Ishikawa (cell line): ENCODE results near the gene MORF4L2.

Experiments
- CEBPB ChIP-seq: IDR thresholded peaks from 2 replicates; pipeline ENCODE4 v1.6.1; 2012
- CREB1 ChIP-seq: IDR thresholded peaks from 2 replicates; pipeline ENCODE4 v1.6.1; 2012; ENCODE audit warnings: low read depth
- EGR1 ChIP-seq: IDR thresholded peaks from 2 replicates; pipeline ENCODE4 v1.6.1; 2012
- EP300 ChIP-seq: IDR thresholded peaks from 2 replicates; pipeline ENCODE4 v1.6.1; 2012; ENCODE audit warnings: borderline replicate concordance
- FOXM1 ChIP-seq: IDR thresholded peaks from 2 replicates; pipeline ENCODE4 v1.6.1; 2012; ENCODE audit warnings: low read depth, borderline replicate concordance
- NFIC ChIP-seq: IDR thresholded peaks from 2 replicates; pipeline ENCODE4 v1.6.1; 2012
- RAD21 ChIP-seq: IDR thresholded peaks from 2 replicates; pipeline ENCODE4 v1.6.1; 2012; ENCODE audit warnings: low read depth
- TAF1 ChIP-seq: IDR thresholded peaks from 2 replicates; pipeline ENCODE4 v1.6.1; 2012; ENCODE audit warnings: low read depth, mild to moderate bottlenecking
- TCF12 ChIP-seq: IDR thresholded peaks from 2 replicates; pipeline ENCODE4 v1.6.1; 2012; ENCODE audit warnings: low read depth
- TEAD4 ChIP-seq: IDR thresholded peaks from 2 replicates; pipeline ENCODE4 v1.6.1; 2012
- YY1 ChIP-seq: IDR thresholded peaks from 2 replicates; pipeline ENCODE4 v1.6.1; 2012; ENCODE audit warnings: low read depth
- ZBTB7A ChIP-seq: IDR thresholded peaks from 2 replicates; pipeline ENCODE4 v1.6.1; 2012; ENCODE audit warnings: low read depth
- TF ChIP-seq, protein P1 (sequence below): IDR thresholded peaks from 2 replicates; pipeline ENCODE4 v1.6.1; 2012
- TF ChIP-seq, protein P2 (sequence below): IDR thresholded peaks from 2 replicates; pipeline ENCODE4 v1.6.1; 2012; ENCODE audit warnings: low read depth, mild to moderate bottlenecking
- TF ChIP-seq, protein P3 (sequence below): IDR thresholded peaks from 2 replicates; pipeline ENCODE4 v1.6.1; 2012

The MORF4L2 gene

DNA sequence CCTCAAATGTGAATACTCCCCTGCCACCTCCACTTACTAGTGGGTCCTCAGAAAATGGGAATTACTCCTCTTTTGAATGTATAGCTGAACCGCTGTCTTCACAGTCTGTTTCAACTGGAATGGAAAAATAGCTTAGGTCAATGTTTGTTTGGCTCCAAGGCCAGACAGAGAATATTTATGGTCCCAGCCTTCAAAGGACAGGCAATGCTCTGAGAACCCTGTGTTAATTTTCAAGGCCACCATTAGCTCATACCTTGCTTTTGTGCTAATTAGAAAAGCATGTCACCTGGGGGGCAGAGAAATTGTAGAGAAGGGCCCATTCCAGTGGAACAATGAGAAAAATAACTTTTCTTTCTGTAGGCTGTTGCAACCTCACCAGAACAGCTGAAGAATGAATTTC is 4.6 kb upstream of the MORF4L2 start:
- TF ChIP-seq ZBTB7A (no peak), EP300 (no peak), TAF1 (no peak), TEAD4 (no peak), CEBPB (no peak), FOXM1 (no peak), YY1 (no peak), EGR1 (no peak), RAD21 (no peak), CREB1 (no peak), NFIC (no peak), TCF12 (no peak)
- TF ChIP-seq, protein P1, sequence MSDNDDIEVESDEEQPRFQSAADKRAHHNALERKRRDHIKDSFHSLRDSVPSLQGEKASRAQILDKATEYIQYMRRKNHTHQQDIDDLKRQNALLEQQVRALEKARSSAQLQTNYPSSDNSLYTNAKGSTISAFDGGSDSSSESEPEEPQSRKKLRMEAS = no peak
- TF ChIP-seq, protein P2, sequence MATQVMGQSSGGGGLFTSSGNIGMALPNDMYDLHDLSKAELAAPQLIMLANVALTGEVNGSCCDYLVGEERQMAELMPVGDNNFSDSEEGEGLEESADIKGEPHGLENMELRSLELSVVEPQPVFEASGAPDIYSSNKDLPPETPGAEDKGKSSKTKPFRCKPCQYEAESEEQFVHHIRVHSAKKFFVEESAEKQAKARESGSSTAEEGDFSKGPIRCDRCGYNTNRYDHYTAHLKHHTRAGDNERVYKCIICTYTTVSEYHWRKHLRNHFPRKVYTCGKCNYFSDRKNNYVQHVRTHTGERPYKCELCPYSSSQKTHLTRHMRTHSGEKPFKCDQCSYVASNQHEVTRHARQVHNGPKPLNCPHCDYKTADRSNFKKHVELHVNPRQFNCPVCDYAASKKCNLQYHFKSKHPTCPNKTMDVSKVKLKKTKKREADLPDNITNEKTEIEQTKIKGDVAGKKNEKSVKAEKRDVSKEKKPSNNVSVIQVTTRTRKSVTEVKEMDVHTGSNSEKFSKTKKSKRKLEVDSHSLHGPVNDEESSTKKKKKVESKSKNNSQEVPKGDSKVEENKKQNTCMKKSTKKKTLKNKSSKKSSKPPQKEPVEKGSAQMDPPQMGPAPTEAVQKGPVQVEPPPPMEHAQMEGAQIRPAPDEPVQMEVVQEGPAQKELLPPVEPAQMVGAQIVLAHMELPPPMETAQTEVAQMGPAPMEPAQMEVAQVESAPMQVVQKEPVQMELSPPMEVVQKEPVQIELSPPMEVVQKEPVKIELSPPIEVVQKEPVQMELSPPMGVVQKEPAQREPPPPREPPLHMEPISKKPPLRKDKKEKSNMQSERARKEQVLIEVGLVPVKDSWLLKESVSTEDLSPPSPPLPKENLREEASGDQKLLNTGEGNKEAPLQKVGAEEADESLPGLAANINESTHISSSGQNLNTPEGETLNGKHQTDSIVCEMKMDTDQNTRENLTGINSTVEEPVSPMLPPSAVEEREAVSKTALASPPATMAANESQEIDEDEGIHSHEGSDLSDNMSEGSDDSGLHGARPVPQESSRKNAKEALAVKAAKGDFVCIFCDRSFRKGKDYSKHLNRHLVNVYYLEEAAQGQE = no peak
- TF ChIP-seq, protein P3, sequence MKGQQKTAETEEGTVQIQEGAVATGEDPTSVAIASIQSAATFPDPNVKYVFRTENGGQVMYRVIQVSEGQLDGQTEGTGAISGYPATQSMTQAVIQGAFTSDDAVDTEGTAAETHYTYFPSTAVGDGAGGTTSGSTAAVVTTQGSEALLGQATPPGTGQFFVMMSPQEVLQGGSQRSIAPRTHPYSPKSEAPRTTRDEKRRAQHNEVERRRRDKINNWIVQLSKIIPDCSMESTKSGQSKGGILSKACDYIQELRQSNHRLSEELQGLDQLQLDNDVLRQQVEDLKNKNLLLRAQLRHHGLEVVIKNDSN = no peak

DNA sequence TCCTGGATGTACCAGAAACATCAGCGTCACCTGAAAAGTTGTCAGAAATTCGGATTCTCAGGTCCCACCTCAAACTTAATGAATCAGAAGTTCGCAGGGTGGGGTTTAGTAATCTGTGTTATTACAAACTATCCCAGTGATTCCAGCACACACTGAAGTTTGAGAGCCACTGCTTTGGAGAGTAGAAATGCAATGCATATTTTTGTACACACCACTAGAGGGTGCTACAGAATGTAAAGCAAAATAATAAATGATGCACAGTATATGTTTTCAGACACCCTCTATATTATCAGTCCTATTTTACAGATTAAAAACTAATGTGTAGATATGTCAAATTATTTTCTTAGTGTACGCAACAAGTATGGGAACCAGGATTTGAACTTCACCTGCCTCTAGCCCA is 2.4 kb upstream of the MORF4L2 start:
- TF ChIP-seq RAD21 (peak; percentile 39; the same call in 1 of the 2 replicates), EGR1 (no peak), TEAD4 (no peak)
- TF ChIP-seq, protein P1 = no peak

DNA sequence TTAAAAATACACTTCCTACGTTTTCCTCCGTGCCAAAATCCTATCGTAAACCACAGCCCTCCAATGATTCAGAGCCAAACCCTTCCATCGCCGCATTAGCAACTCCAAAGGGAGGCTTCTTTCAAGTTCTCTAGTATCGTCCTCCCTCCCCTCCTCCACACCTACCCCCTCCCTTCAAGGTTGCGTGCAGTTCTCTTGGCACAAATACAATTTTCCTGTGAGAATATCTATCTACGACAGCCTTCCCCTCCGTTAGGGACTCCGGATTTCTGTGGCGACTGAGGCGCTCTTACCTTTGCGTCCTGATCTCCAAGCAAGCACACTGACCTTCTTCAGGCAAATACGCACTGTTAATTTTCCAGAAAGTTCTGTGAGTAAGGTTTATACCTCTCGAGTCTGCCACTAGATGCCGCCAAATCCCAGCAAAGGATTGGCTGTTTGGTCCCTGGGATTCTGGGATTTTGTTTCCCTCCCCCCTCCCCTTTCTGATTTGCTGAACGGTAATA is 1.2 kb upstream of the MORF4L2 start:
- no peak for TF ChIP-seq TAF1
- TF ChIP-seq RAD21 = peak; percentile 44

DNA sequence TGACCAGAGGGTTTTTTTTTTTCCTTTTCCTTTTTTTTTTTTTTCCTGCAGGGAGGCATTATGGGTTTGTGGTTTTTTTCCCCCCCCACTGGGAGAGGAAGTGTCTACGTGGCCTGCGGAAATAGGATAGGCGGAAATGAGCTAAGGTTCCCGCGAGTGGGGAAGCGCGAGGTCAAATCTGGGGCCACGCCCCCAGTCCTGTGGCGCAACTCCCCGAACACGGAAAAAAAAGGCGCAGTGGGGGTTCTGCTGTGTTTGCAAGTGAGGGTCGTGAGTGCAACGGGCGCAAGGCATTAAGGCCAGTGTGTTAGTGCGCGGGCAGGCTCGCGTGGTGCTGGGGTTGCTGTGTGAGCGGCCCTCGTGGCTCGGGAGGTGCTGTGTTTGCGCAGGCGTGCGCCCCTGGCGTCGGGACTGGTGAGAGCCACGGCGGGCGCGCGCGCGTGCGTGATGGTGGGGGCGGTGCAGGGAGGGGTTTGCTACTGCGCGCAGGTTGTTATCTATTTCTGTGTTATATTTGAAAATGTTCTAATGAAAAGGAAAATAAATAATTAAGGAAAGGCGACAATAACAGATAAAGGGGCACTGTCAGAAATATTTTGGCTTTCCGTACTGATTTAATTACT is 685 bp upstream of the MORF4L2 start:
- TF ChIP-seq, protein P1 = peak; percentile 85
- TF ChIP-seq, protein P3 = no peak
- TF ChIP-seq TEAD4 = no peak
- TF ChIP-seq CREB1 = 0 out of 2 replicates have a peak, but pooled peaks have one; percentile 17
- TF ChIP-seq CEBPB = peak; percentile 74
- no peak for TF ChIP-seq YY1
- TF ChIP-seq TAF1 = peak; percentile 48; the same call in 1 of the 2 replicates

DNA sequence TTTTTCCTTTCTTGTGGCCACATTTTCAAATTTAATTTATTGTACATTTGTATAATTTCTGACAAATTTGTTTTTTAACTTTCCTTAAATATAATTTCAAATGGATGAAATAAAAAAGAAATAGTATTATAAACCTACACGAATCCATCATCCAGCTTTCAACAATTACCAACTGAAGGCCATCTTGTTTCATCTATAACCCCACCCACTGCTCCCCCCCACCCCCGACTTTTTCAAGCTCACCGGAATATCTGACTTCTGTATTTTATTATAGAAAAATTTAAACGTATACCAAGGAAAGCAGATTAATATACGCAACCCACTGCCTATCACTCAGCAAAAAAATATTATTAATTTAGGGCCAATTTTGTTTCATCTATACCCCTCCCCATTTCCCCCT is 1.1 kb downstream of the MORF4L2 start:
- no peak for TF ChIP-seq TEAD4
- TF ChIP-seq ZBTB7A = no peak
- no peak for TF ChIP-seq TAF1
- TF ChIP-seq, protein P1 = no peak

DNA sequence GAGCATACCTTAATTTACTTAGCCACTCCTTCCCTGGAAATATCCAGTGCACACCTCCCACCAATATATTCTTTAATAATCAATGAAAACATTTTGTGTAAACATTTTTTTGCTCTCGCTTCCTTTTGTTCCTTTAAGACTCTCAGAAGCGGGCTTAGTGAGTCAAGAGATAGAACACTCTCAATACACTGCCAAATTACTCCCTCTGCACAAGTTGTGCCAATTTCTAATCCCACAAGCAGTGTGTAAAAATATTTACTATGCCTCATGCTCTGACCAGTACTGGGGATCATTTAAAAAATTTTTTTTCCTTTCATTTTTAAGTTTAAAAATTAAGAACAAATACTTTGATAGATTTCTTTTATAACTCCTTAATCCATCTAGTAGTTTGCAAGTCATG is 5.1 kb downstream of the MORF4L2 start:
- TF ChIP-seq TEAD4 (no peak), YY1 (no peak), TCF12 (no peak), CREB1 (no peak)

DNA sequence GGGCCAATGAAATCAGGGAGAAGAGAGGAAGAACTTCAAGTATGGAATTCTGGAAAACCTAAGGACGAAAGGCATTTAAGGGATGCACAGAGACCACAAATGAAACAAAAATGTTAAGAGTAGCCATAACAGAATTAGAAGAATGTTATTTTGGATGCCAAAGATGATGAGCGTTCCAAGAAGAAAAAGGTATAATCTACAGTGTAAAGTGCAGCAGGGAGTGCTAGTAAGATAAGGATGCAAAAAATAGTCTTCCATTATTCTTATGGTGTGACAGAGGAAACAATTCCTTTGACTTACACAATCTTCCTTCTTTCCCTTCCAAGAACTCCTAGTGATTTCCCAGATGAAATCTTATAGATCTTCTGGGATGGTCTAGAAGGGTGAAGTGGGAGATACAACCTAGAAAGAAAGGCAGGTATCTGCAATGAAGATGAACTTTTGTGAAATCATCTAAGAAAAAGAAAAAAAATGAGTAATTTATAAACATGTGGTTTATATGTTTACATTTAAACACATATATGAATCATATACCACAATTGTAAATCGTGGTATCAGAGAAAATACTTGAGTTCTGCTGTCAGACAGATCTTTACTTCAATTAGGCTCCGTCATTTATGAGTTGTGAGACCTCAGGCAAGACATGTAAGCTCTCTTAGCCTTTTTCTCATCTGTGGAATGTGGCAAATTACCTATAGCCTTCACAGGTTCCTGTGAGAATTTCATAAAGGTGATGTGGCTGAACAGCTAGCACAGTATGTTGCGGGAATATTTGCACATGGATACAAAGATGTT is 8.1 kb downstream of the MORF4L2 start:
- TF ChIP-seq RAD21 = no peak
